HG03520 (cell line): Measurements from ENCODE around the gene ZSWIM7.
"Not testable (repeated sequence)": the region's sequence is repeated elsewhere in the genome, so short reads cannot be mapped to it uniquely, and the experiment has no call there.

Source experiments
- ATAC-seq: cut with Tn5 transposase; IDR thresholded peaks from one replicate; pipeline ENCODE4 v1.9.1; 2021; ENCODE audit warnings: mild to moderate bottlenecking, moderate library complexity; ENCODE audit not compliant: unreplicated experiment

The ZSWIM7 gene

GRCh38 chr17:15999974-16000827 is 697 bp upstream of the ZSWIM7 start:
- peak; percentile 33 for ATAC-seq

GRCh38 chr17:15998031-15998562 is 1.4 kb downstream of the ZSWIM7 start:
- no peak for ATAC-seq

GRCh38 chr17:15996322-15996721 is 3.2 kb downstream of the ZSWIM7 start:
- no peak for ATAC-seq

GRCh38 chr17:15981646-15982580 is 17.6 kb downstream of the ZSWIM7 start:
- no peak for ATAC-seq

GRCh38 chr17:15981208-15981607 is 18.3 kb downstream of the ZSWIM7 start:
- no peak for ATAC-seq

GRCh38 chr17:15979013-15979412 is 20.5 kb downstream of the ZSWIM7 start:
- ATAC-seq: not testable (repeated sequence)

- no peak for ATAC-seq
Observed at GRCh38 chr17:15978606-15979005, 20.9 kb downstream of the ZSWIM7 start.

- no peak for ATAC-seq
Observed at GRCh38 chr17:15977894-15978293, 21.6 kb downstream of the ZSWIM7 start.

GRCh38 chr17:15973834-15974233 is 25.7 kb downstream of the ZSWIM7 start:
- no peak for ATAC-seq

- no peak for ATAC-seq
Observed at GRCh38 chr17:15973016-15973415, 26.5 kb downstream of the ZSWIM7 start.

GRCh38 chr17:15972497-15972951 is 27.0 kb downstream of the ZSWIM7 start:
- no peak for ATAC-seq

GRCh38 chr17:15971882-15972281 is 27.6 kb downstream of the ZSWIM7 start:
- no peak for ATAC-seq

- ATAC-seq: no peak
Observed at GRCh38 chr17:15971098-15971678, 28.3 kb downstream of the ZSWIM7 start.

- no peak for ATAC-seq
Observed at GRCh38 chr17:15970500-15970899, 29.0 kb downstream of the ZSWIM7 start.

- no peak for ATAC-seq
Observed at GRCh38 chr17:15969463-15969862, 30.0 kb downstream of the ZSWIM7 start.

- ATAC-seq: no peak
Observed at GRCh38 chr17:15967706-15968399, 31.7 kb downstream of the ZSWIM7 start.

GRCh38 chr17:15966879-15967248 is 32.6 kb downstream of the ZSWIM7 start:
- no peak for ATAC-seq

- no peak for ATAC-seq
Observed at GRCh38 chr17:15966183-15966878, 33.2 kb downstream of the ZSWIM7 start.

GRCh38 chr17:15965528-15965927 is 34.0 kb downstream of the ZSWIM7 start:
- no peak for ATAC-seq

GRCh38 chr17:15963670-15964110 is 35.8 kb downstream of the ZSWIM7 start:
- no peak for ATAC-seq
